Stimulated activated CD4-positive, alpha-beta T cell treated with anti-CD3 and anti-CD28 coated beads, Interleukin-12 subunit alpha, Interleukin-12 subunit beta, amount 100 ng/mL, for 48 hours (primary cell): ENCODE results near the gene COL5A1.

Experiments used
- DNase-seq, 3 donors: peaks; one replicate each; pipeline ENCODE4 v3.0.0-alpha.2; 2020; ENCODE audit warnings: low read depth in 2 of 3, low spot score in 1 of 3

Gene COL5A1

DNA sequence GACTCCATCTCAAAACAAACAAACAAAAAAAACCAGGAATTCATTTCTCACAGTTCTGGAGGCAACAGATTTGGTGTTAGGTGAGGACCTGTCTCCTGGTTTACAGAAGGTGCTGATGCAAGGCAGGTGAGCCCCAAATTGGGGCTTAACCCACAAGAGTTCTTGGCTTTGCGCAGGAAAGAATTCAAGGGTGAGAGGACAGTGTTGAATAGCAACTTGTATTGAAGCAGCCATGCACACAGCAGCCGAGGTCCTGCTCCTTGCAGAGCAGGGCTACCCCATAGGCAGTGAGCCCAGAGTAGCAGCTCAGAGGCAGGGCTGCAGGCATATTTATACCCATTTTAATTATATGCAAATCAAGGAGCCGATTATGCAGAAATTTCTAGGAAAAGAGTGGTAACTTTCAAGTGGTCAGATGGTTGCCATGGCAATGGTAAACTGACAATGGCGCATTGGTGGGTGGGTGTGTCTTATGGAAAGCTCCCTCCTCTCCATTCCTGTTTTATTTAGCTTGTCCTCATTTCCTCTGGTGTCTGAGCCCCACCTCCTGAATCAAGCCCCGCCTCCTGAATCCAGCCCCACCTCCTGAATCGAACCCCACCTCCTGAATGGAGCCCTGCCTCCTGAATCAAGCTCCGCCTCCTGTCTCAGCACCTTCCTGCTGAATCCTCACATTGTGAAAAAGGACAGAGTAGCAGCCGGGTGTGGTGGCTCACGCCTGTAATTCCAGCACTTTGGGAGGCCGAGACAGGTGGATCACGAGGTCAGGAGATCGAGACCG lies 34.5 kb upstream of the COL5A1 start:
- peak in 1 of 3 donors; percentile 1 for DNase-seq

GRCh38 chr9:134607971-134608370 lies 33.6 kb upstream of the COL5A1 start:
- DNase-seq: no peak

- no peak for DNase-seq
These were observed 30.6 kb upstream of the COL5A1 start for GRCh38 chr9:134611046-134611445.

DNA sequence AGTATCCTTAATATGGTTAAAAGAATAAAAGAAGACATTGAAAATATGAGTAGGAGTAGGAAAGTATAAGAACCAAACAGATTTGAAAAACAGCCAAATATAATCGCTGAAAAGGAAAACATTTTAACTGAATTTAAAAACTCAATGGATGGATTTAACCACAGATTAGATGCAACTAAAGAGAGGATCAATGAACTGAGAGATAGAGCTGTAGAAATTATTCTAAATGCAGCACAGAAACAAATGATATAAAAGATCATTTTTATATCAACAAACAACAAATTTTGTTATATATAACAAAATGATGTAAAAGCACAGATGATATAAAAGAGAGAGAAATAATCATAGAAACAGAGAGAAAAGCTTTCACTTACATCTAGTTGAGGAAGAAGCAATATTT lies 29.3 kb upstream of the COL5A1 start:
- DNase-seq: no peak

DNA sequence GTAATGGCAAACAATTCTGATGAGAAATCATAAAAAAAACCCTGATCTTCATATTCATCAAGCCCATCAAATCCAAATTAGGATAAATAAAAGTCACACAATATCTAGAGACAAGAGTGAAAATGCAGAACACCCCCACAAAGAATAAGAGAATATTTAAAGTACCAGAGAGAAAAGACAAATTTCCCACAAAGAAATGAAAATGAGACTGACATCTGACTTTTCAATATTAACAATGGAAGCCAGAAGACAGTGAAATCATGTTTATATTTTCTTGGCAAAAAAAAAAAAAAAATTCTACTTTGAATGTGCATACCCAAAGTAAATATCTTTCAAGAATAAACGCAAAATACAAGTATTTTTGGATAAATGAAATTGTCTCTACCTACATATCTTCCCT lies 28.9 kb upstream of the COL5A1 start:
- no peak for DNase-seq

DNA sequence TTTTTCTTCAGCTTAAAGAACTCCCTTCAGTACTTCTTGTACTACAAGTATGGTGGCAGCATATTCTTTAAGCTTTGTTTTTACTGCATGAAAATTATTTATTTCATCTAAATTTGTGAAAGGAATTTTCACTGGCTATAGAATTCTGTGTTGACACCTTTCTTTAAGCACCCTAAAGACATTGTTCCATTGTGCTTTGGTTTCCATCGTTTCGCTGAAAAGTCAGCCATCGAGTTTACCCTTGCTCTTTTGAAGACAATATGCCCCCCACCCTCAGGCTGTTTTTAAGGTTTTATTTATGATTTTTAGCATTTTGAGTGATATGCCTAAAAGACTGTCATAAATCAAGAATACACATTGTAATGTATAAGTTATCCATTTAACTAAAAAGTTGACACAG lies 27.3 kb upstream of the COL5A1 start:
- DNase-seq: no peak

GRCh38 chr9:134616341-134616740 lies 25.3 kb upstream of the COL5A1 start:
- no peak for DNase-seq

- DNase-seq: no peak
These were observed 24.4 kb upstream of the COL5A1 start for GRCh38 chr9:134617246-134617645.

GRCh38 chr9:134617836-134618162 lies 23.8 kb upstream of the COL5A1 start:
- no peak for DNase-seq

DNA sequence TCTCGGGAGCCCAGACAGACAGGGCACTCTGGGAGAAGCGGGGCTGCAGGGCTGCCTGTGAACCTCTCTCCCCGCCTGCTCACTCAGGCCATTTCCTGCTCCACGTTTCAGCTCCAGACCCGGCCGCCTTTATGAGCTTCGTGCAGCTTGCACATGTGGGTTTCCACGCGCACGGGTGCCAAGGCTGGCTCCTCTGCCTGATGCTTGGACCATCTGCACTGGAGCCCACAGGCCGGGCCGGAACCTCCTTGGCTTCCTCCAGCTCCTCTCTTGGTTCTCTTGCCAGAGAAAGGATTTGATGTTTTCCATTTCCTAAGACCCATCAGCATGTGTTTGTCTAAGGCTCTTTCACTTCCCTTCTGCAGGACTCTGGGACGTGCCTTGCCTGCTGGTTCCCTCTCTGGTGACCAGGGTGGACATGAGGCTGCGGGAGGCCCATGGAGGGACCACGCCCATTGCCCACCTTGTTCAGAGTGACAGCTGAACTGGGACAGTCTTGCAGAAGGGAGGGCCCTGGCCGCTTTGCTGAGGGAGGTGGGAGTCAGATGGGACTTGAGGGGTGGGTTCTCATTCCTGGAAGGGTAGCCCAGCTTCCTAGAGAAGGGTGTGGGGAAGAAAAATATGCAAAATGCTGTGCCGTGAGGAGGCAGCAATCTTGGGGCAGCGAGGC lies 23.3 kb upstream of the COL5A1 start:
- no peak for DNase-seq

- DNase-seq: no peak
These were observed 22.7 kb upstream of the COL5A1 start for GRCh38 chr9:134618833-134619447.

GRCh38 chr9:134619448-134619982 lies 22.1 kb upstream of the COL5A1 start:
- no peak for DNase-seq

DNA sequence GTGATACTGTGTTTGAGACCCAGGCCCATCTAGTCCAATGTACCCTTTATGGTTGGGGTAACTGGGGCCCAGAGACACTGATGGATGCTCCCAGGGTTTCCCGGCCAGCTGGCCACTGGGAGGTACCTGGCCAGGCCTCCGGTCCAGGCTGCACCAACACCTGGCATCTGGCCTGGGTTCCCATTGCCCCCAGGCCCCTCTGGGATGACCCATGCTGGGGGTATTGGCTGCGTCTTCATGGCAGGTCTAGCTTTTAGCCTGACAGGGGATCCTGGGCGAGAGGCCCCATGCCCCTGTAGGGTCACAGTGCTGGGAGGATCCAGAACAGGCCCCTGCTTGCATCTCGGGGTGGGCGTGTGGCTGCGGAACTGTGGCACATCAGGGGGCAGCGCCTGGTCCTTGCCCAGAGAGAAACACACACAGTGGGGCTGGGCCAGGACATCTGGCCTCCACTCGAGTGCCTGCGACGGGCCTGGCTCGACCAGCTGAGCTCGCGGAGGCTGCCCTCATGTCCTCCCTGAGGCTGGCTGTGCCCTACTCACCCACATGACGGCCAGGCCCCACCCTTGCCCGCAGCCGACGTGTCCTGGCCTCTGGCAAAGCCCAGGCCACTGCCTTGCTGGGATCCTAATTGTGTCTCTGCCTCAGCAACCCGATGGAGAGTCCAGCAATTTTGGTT lies 21.5 kb upstream of the COL5A1 start:
- no peak for DNase-seq

DNA sequence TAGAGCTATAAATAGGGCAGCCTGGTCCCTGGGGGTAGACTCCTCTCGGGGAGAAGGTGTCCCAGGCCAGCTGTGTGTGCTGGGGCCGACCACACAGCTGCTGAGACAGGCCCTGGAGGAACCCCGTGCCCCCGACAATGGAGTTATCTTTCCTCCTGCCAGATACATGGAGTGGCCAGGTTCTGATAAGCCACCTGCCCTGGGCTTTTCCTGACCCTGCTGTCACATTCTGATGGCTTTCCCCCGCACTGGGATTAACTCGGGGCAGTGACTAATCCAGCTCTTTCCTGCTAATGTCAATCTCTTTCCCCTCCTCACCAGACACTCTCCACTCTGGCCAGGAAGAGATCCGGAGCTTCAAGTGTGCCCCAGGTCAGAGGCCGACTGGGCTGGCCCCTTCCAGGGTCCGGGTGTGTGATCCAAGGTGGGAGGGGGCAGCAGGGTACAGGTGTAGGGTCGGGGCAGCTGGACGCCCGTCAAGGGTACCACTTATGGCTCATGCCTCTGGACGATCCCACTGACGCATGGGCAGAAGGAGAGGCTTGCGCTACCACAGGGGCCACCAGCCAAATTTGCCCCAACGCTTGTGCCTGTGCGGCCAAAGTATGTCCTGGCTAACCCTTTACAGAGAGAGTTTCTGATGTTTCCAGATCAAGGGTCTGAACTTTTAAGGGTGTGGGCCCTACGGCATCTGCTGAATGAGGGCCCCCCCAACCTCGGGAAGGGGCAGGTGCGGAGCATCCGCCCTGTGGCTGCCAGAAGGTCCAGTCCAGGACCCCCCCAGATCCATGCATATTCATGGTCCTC lies 20.6 kb upstream of the COL5A1 start:
- no peak for DNase-seq

DNA sequence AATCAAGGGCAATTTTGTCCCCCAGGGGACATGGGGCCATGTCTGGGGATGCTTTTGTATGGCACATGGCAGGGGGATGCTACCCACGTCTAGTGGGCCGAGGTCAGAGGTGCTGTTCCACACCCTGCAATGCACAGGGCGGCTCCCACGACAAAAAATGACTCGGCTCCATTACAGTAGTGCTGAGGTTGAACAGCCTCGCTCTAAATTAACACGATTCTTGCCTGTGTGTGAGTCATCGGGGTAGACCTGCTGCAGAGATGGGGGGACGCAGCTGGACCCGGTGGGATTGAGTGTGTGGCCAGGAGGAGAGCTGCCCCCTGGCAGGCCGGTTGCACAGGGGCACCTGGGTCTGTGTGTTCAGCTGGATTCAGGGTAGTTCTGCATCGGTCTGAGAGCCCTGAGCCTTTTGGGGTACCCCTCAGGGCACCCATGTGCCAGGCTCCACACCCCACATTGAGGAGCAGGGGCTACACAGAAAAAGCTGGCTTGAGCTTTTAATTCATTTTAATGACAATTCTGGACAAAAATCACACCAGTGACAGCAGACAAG lies 20.0 kb upstream of the COL5A1 start:
- DNase-seq: no peak

- DNase-seq: no peak
These were observed 18.7 kb upstream of the COL5A1 start for GRCh38 chr9:134622896-134623257.

DNA sequence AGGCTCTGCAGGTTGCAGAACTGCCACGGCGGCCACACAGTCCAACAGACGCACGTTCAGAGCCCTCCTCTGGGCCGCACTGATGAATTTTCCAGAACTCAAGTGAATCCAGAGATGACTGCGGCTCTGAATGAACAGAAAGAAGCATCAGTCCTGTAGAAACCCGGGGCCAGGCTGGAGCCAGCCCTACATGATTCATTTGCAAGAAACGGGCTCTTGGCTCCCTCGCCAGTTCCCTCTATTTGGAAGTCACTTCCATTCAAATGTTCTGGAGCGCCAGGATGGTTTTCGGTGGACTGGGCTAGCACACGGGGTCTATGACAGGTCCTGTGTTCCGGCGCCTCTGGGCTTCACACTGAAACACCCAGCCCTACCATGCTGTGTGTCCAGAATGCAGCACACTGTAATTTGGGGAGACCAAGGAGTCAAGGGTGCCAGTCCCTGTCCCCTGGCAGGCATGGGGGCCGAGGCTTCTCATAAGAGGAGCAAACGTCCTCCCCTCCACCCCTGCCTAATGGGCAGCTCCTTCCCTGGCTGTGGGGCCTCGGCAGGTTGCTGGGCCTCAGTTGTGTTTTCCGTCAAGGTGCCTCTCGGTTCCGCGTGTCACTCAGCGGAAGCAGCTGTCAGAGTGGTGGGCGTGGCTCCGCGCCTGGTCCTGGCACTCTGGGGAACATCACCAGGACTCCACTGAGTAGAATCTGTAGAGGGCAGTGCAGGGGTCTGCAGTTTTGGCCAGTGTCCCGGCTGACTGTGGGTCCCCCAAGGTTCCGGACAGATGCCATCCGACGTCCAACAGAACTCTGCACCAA lies 18.1 kb upstream of the COL5A1 start:
- DNase-seq: no peak

DNA sequence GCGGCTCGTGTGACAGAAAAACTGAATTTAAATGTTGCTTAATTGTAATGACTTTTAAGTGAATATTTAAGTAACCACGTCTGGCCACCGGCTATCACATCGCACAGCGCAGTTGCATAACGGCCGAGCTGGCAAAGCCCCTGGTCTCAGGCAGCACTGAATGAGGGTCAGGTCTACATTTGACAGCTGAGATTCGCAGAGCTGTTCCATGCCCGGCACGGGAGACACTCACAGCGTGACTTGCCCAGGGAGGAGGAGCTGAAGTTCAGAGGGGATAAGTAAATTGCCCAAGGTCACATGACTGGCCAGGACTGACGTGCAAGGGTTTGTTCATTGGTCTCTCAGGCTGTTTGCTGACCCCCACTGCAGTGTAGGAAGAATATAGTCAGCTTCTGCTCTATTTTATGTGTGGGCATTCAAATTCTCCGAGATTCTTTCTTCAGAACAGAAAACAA lies 17.4 kb upstream of the COL5A1 start:
- DNase-seq: no peak

GRCh38 chr9:134624621-134625181 lies 16.9 kb upstream of the COL5A1 start:
- DNase-seq: no peak
